GM12878 (cell line): Measurements from ENCODE around the gene PARP1. TPM values are rescaled to one million over a fixed set of nuclear protein-coding genes. Genes with fewer than 3 reads are reported as not detected.

Experiments
- CBFB ChIP-seq: IDR thresholded peaks from 2 replicates; pipeline ENCODE4 v1.6.1; 2016; ENCODE audit warnings: antibody characterized with exemption, low read depth
- CHD2 ChIP-seq: IDR thresholded peaks from 2 replicates; pipeline ENCODE4 v1.6.1; 2011; ENCODE audit warnings: low read depth, low read length, improper control_type of control experiment, borderline replicate concordance
- CREM ChIP-seq: IDR thresholded peaks from 2 replicates; pipeline ENCODE4 v1.6.1; 2014; ENCODE audit warnings: antibody characterized with exemption, low read depth
- KDM1A ChIP-seq: fragments of 200-600 bp; sonication (generic); IDR thresholded peaks from 2 replicates; pipeline ENCODE4 v1.6.1; 2016; ENCODE audit warnings: borderline replicate concordance
- MEF2A ChIP-seq: IDR thresholded peaks from 2 replicates; pipeline ENCODE4 v1.6.1; 2011; ENCODE audit warnings: low read depth, mild to moderate bottlenecking, low read length, moderate library complexity; ENCODE audit not compliant: insufficient read depth
- MEF2B ChIP-seq: fragments of 450-650 bp; IDR thresholded peaks from 2 replicates; pipeline ENCODE4 v1.6.1; 2018; ENCODE audit warnings: mild to moderate bottlenecking, moderate library complexity; ENCODE audit not compliant: partially characterized antibody, poor library complexity, severe bottlenecking
- MTA3 ChIP-seq: IDR thresholded peaks from 2 replicates; pipeline ENCODE4 v1.6.1; 2012; ENCODE audit warnings: low read length, inconsistent platforms, borderline replicate concordance
- NFYB ChIP-seq: IDR thresholded peaks from 2 replicates; pipeline ENCODE4 v1.6.1; 2011; ENCODE audit warnings: low read depth, mild to moderate bottlenecking, low read length, improper control_type of control experiment, moderate library complexity; ENCODE audit not compliant: insufficient read depth
- POLR2A ChIP-seq: IDR thresholded peaks from 2 replicates; pipeline ENCODE4 v1.6.1; 2011; ENCODE audit warnings: low read depth, mild to moderate bottlenecking, low read length
- RFX5 ChIP-seq: IDR thresholded peaks from 2 replicates; pipeline ENCODE4 v1.6.1; 2011; ENCODE audit warnings: low read depth, low read length, improper control_type of control experiment
- SIX5 ChIP-seq: IDR thresholded peaks from 2 replicates; pipeline ENCODE4 v1.6.1; 2011; ENCODE audit warnings: mild to moderate bottlenecking, low read depth, low read length, moderate library complexity; ENCODE audit not compliant: severe bottlenecking
- SREBF2 ChIP-seq: IDR thresholded peaks from 2 replicates; pipeline ENCODE4 v1.6.1; 2012; ENCODE audit warnings: mild to moderate bottlenecking, low read length
- SRF ChIP-seq, 2 experiments: IDR thresholded peaks; 2 replicates each; pipeline ENCODE4 v1.6.1; 2011; ENCODE audit warnings: low read depth in 2 of 2, low read length in 2 of 2, mild to moderate bottlenecking in 1 of 2, moderate library complexity in 1 of 2
- SUZ12 ChIP-seq: fragments of 200-600 bp; sonication (generic); IDR thresholded peaks from one replicate; pipeline ENCODE4 v1.6.1; 2018; ENCODE audit warnings: antibody characterized with exemption, mild to moderate bottlenecking; ENCODE audit not compliant: unreplicated experiment
- TCF3 ChIP-seq: IDR thresholded peaks from 2 replicates; pipeline ENCODE4 v1.6.1; 2012; ENCODE audit warnings: low read depth, mild to moderate bottlenecking, low read length, borderline replicate concordance; ENCODE audit not compliant: insufficient read depth
- ZNF592 ChIP-seq: fragments of 450-650 bp; IDR thresholded peaks from 2 replicates; pipeline ENCODE4 v1.6.1; 2017; ENCODE audit warnings: mild to moderate bottlenecking, moderate library complexity
- ZNF687 ChIP-seq: fragments of 450-650 bp; IDR thresholded peaks from 2 replicates; pipeline ENCODE4 v1.6.1; 2017; ENCODE audit warnings: mild to moderate bottlenecking, moderate library complexity
- polyA plus RNA-seq, 11 experiments: library from polyadenylated mRNA; depleted of rRNA in 4 of 11; unstranded in 6 of 11; stranded (reverse) in 5 of 11; fragments of >200 nt; fragmentation: Nextera tagmentation in 4 of 11; fragmentation: Illumina TruSeq in 1 of 11; extraction: Ambion mirVana in 4 of 11; extraction: Trizol in 1 of 11; gene quantifications; 1 replicate in 1 of 11; 2 replicates in 10 of 11; pipeline versions ENCODE4 v1.2.1 to v1.2.3, GENCODE V29; 2011 to 2016; ENCODE audit warnings: inconsistent platforms in 2 of 11, missing spikeins in 2 of 11, low read depth in 1 of 11
- total RNA-seq, 4 experiments: library from RNA; depleted of rRNA in 3 of 4; stranded (reverse); fragments of >200 nt in 3 of 4; fragmentation: Illumina TruSeq in 1 of 4; extraction: Trizol in 1 of 4; gene quantifications; 2 replicates each; pipeline versions ENCODE4 v1.2.1 to v1.2.3, GENCODE V29; 2013 to 2021
- TF ChIP-seq, protein P1 (sequence below): IDR thresholded peaks from 2 replicates; pipeline ENCODE4 v1.6.1; 2011; ENCODE audit warnings: mild to moderate bottlenecking, low read depth, low read length, moderate library complexity; ENCODE audit not compliant: insufficient replicate concordance

The PARP1 gene
- total and polyA plus RNA-seq, 10 of the 15 experiments (the other 5 are each of a cell fraction or from before 2014, with no cell fraction given), result 113 to 287 (median 265) TPM

DNA sequence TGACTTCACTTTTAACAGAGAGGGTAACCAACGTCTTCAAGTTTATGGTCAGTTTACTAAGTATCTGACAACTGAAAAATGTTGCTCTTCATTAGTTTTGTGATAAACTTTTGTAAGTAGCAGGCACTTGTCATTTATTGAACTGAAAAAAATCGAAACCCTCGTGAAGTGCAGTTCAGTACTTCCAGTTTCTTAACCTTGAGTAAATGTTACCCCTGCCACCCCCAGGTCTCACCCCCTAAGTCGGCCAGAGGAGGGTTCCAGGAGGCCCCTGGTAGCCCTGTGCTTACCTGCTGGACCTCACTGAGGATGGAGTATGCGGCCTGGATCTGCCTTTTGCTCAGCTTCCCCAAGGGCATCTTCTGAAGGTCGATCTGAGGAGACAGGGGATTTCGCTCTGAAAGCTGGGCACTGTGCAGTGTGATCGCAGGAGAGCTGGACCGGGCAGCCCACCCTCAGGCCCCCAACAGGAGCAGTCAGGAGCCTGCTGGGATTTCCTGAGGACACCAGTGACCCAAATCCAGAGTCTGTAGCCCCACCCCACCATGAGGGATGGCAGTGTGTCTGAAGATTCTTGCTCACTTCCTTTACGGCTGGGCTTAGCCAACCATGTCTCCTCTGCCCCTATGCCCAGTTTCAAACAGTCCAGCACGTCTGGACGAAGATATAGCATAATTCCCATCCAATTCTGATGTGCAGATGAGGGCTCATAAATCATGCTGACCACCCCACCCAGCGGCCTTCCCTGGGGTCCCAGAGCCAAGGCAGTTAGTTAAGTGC is 37.6 kb downstream of the PARP1 start (continued):
- peak; percentile 23; the same call in 1 of the 2 replicates for TF ChIP-seq ZNF687
- no peak for TF ChIP-seq MEF2A
- TF ChIP-seq SUZ12, result no peak
- TF ChIP-seq MEF2B, result no peak
- TF ChIP-seq ZNF592, result no peak
- no peak for TF ChIP-seq CBFB
- TF ChIP-seq SIX5, result no peak
- no peak for TF ChIP-seq TCF3
- no peak for TF ChIP-seq CHD2
- TF ChIP-seq MTA3, result no peak
- no peak for TF ChIP-seq KDM1A
- TF ChIP-seq, protein P1, sequence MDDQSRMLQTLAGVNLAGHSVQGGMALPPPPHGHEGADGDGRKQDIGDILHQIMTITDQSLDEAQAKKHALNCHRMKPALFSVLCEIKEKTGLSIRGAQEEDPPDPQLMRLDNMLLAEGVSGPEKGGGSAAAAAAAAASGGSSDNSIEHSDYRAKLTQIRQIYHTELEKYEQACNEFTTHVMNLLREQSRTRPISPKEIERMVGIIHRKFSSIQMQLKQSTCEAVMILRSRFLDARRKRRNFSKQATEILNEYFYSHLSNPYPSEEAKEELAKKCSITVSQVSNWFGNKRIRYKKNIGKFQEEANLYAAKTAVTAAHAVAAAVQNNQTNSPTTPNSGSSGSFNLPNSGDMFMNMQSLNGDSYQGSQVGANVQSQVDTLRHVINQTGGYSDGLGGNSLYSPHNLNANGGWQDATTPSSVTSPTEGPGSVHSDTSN, result no peak
- TF ChIP-seq POLR2A, result no peak
- no peak for TF ChIP-seq SRF (IDR thresholded peaks at IDR 0.05; ENCODE audit: low read depth in 2 of 2, low read length in 2 of 2)
- TF ChIP-seq CREM, result no peak
- TF ChIP-seq SREBF2, result no peak
- no peak for TF ChIP-seq RFX5
- no peak for TF ChIP-seq NFYB
